Stimulated activated CD4-positive, alpha-beta T cell treated with anti-CD3 and anti-CD28 coated beads, Interleukin-15, amount 100 ng/mL, for 24 hours (primary cell): ENCODE measurements around the gene VTI1A.

ENCODE experiments used
- DNase-seq: peaks from one replicate; pipeline ENCODE4 v3.0.0-alpha.2; 2020

VTI1A gene

DNA sequence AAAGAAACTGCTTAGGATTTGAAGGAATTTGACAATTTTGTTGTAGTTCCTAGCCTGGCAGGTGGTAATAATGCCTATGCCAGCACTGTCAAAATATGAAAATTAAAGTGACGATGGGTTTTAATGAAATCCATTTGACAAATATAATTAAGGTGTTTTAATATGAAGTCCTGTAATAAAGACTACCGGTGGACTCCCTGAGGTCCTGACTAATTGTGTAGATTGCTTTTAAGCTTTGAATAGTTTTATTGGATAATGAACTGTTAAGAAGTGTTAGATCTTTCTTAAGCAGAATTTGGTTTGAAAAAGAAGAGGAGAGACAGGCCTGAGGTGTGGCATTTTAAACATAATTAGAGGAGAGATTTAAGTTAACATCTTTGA lies 197.2 kb downstream of the VTI1A start:
- no peak for DNase-seq

DNA sequence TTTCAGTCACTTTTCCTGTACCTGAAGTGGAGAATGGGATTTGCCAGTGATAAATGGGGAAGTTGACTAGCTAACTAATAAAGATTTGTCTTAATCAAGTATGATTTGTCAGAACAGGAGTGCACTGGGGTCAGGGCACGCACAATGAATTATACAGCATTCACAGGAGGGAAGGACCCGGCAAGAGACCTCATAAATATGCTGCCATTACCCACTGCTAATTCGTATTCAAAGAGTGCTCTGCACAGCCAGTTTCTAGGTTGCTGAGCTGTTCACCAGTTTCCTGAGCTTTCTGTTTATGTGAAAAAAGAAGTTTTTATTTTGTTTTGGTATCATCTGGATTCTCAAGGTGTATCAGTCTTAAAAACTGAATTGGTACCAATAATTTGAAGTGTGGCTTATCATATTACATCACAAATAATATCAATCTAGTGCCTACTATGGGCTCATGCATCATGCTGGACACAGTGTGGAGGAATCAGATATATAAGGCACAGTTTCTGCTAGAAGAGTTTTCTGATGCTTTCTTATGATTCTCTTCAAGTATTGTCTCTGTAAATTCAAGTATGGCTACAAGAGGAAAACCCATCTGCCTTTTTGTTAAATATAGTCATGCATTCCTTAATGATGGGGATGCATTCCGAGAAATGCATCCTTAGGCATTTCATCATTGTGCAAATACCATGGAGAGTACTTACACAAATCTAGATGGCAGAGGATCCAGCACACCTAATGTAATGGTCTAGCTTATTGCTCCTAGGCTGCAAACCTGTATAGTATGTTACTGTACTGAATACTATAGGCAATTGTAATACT lies 202.2 kb downstream of the VTI1A start:
- DNase-seq = no peak

DNA sequence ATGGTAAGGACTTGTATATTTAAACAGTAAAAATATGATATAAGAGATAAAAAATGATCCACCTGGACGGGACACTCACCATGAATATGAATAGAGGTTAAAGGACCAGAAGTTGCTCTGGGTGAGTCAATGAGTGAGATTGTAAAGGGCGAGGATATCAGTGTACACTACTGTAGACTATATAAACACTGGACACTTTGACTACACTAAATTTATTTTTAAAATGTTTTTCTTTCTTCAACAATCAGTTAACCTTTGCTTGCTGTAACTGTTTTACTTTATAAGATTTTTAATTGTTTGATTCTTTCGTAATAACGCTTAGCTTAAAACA lies 202.8 kb downstream of the VTI1A start:
- no peak for DNase-seq

DNA sequence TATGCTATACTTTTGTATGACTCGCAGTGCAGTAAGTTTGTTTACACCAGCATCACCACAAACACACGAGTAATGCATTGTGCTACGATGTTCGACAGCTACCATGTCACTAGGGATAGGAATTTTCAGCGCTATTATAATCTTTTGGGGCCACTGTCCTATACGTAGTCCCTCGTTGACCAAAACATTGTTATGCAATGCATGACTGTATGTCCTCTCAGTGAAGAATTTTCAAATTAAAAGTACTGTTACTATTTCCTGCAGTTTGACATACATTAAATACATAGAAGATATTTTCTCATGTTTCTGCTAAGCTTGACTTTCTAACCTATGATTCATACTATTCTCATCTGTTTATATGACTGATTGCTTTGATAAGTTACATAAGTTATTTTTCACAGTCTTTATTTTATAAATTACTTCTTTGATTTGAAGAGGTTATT lies 203.6 kb downstream of the VTI1A start:
- DNase-seq = no peak

DNA sequence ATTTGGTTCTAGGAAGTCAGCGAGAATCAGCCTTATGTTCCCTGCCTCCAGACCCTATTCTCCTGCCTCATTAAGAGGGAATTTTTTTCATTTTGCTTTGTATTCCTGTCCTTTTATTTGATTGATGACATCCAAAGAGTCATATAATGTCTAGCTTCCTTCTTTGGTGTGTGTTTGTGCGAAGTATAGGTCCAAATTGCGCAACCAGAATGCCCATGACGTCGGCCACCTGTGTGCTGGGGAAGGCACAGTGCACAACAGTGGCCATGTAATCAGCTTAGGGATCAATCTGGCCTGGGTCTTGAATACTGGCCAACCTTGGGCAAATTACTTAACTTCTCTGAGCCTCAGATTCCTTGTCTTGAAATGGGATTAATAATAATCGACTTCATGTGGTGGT lies 206.2 kb downstream of the VTI1A start:
- DNase-seq = no peak

DNA sequence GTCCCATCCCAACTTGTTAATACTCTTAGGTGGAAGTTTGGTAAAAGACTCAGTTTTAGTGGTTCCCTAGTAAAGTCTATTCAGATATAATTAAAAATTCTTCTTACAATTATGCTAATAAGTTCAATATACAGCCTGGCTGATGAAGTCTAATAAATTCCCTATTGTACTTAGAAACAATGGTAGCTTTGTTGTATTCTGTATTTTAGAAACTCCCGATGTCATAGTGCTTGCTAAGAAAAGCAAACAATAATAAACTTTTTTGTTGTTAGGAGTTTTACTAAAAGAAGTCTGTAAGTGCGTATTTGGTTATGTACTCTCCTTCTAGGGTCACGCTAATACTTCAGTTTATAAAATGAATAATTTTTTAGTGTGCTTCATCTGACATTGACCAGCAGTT lies 206.8 kb downstream of the VTI1A start:
- no peak for DNase-seq

DNA sequence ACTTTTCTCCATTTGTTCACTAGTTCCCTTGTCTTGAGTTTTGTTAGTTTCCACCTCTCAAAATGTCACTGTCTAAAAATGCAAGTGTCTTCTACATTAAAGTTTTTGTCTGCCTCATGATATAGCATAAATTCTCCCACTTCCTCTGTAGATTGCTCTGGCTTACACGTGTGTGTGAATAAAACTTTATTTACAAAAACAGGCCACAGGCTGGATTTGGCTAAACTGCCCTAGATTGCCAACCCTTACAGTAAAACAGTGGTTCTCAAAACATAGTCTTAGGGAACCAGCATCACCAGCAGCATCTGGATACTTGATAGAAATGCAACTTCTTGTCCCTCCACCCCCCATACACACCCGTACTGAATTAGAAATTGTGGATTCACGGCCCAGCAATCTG lies 207.8 kb downstream of the VTI1A start:
- no peak for DNase-seq

- no peak for DNase-seq
These were observed 208.7 kb downstream of the VTI1A start for GRCh38 chr10:112655722-112656121.

GRCh38 chr10:112658465-112658864 lies 211.4 kb downstream of the VTI1A start:
- no peak for DNase-seq

DNA sequence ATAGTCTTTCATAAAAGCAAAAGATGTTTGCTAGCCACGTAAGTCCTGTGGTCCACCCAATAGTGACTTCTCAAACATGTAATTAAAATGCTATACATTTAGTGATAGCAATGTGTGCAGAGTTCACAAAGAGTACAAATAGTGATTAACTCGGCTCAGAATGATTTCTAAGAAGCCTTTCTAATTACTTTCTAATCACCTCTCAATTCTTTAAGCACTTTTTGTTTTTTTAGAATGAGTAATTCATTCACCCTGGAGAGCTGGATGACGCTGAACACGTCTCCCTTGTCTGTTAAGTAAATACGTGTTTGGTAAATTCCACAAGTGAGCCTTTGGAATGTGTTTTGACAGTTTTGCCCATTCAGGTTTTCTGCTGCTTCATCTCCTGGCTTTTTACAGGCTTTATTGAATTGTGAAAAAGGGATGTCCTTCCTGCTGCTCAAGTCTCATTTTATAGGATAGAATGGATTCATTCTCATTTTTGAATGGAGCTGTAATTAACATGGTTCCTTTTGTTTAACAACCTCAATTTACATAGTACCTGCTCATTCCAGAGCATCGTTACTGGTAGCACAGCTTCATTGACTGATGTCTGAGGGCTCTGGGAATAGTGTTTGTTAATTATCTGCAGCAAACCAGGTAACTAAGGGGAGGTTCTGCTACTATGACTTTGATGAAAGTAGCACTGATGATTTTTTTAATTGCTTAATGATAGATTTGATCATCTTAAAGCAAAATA lies 212.1 kb downstream of the VTI1A start:
- DNase-seq = no peak

DNA sequence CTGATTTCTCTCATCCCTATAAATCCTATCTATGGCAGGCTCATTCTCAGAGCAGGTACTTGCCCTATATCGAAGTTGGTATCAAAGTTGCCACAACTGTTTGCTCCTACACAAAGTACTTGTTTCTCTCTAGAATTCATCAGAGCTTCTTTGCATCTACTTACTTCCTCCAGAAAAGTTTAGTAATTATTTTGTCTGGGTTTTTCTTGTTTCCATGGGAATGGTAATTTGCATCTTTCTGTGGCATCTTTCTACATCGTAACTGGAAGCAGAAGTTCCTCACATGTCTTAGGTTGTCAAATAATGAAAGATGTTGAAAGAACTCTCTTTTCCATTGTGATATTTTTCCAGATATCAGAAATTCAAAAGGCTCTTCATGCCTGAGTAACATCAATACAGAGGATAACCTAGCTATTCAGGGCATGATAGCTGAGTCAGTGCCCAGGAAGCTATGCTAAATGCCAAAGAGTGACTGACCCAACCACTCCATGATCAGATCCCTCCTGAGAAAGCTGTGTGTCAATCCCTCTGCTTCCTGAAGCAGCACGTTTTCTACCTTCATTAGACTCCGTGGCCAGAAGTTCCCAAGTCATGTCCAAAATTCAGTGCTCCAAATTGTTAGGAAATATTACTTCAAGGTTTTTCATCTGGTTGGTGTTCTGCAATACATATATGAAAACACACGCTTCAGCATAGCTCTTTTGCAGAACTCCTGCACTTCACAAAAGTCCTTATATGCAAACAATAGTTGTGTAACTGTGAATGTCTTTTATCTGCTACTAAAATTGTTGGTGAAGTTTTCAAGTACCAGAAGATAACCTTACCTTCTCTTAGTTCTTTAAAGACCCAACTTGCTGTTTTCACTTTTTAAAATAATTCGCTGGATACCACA lies 216.5 kb downstream of the VTI1A start:
- DNase-seq = no peak

DNA sequence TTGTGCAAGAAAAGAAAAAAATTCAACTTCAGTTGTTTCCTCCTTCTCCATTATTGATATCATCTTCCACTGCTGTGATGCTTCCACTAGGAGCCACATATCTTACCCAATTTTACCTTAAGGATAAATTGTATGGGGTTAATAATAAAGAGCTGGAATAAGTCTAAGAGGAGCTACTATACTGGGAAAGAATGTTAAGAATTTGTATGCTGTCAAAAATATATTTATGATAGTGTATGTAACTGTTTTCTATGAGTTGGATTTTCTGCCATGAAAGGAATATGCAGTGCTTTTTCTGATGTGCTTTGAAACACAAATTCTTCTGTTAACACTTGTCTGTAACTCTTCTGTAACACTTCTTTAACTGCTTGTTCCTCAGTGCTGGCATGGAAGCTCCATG lies 219.1 kb downstream of the VTI1A start:
- no peak for DNase-seq

DNA sequence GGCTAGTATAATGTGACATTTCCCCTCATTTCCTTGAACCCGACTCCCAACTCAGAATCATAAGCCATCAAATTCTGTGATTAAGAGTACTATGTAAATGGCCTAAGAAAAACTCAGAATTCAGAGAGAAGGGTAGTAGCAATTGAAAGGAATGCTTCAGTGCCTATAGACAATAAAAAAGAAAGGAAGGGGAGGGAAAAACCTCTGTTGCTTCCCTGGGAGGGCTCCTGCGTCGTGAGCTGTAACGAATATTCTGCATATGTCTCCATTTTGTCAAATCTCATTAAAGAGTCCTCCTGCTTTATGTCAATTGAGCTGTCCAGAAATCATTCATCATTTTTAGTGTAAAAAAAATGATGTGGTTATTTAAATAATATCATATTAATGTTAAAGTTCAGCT lies 223.0 kb downstream of the VTI1A start:
- DNase-seq = no peak

- no peak for DNase-seq
These were observed 224.7 kb downstream of the VTI1A start for GRCh38 chr10:112671743-112672142.

GRCh38 chr10:112672706-112673105 lies 225.7 kb downstream of the VTI1A start:
- no peak for DNase-seq

GRCh38 chr10:112675560-112676083 lies 228.6 kb downstream of the VTI1A start:
- DNase-seq = no peak

GRCh38 chr10:112677689-112678088 lies 230.7 kb downstream of the VTI1A start:
- no peak for DNase-seq

- DNase-seq = no peak
These were observed 231.6 kb downstream of the VTI1A start for GRCh38 chr10:112678581-112678980.

DNA sequence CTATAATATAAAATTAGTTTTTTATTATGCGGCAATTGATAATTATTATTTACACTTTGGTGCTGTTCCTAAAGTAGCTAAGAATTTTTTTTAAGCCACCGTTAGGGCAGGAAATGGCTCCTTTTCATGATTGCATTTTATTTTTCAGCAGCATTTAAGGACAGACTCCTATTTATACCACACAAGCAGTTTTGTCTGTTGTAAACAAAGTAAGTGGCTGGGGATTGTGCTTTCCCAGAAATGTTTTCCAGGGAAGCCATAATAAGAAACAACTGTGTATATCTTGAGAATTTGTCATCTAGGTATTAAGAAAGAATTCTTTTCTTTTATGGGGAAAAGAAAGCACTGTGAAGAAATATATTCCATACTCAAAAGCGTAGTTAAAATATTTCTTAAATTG lies 232.0 kb downstream of the VTI1A start:
- DNase-seq = no peak

GRCh38 chr10:112679392-112679791 lies 232.4 kb downstream of the VTI1A start:
- no peak for DNase-seq

DNA sequence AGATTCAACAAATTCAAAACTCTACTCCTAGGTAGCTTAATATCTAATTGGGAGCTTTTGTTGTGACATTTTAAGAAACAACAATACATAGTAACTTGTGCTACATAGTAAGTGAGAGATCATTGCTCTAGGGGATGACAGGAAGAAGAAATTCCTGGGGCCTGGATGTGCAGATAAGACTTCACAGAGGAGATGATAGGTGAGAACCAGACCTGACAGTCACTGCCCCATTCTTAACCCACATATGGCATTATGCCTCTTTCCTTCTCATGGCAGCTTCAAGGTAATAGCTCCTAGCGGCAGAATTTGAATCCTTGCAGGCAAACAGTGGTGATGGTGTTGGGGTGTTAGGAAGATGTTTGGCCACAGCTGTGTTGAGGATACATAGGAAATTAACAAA lies 233.6 kb downstream of the VTI1A start:
- no peak for DNase-seq

GRCh38 chr10:112687647-112688046 lies 240.6 kb downstream of the VTI1A start:
- no peak for DNase-seq

DNA sequence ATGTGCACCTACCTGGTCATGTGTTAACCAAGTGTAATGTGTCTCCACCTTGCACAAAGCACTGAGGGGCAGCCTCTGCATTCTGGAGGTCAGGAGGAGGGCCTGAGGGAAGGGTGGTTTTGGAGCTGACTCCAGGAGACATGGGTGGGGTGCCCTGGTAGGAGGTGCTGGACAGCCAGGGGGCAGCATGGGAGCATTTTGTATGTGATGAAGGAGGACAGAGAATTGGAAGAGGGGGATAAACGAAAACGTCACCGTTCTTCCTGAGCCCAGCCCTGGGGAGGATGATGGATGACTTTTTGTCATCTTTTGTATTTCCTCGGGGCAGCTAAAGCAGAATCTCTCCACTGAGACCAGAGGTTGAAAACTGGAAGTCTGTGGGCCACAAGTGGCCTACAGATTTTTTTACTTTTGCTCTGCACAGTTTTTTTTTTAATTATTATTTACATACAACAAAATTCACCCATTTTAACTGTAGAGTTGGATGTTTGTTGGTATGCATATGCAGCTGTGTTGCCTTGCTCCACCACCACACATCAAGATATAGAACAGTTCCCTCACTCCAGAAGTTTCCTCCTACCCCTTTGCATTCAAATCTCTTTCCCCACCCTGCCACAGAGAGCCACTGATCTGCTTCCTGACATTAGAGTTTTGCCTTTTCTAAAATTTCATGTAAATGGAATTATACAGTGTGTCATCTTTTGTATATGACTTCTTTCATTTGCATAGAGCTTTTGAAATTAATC lies 242.5 kb downstream of the VTI1A start:
- no peak for DNase-seq
